Measurements from ENCODE around the gene HNRNPA2B1.

HNRNPA2B1 gene

GRCh38 chr7:26141077-26141476, 59.5 kb downstream of the HNRNPA2B1 start:
- no peak for DNase-seq

- no peak for DNase-seq
Observed at GRCh38 chr7:26140380-26140779, 60.2 kb downstream of the HNRNPA2B1 start.
